ENCODE results near the gene WDR76. TPM values are rescaled to one million over a fixed set of nuclear protein-coding genes. Genes with fewer than 3 reads are reported as not detected.

Gene WDR76
- total RNA-seq, 2 donors from 2014 or later: 70.8 to 124 TPM

DNA sequence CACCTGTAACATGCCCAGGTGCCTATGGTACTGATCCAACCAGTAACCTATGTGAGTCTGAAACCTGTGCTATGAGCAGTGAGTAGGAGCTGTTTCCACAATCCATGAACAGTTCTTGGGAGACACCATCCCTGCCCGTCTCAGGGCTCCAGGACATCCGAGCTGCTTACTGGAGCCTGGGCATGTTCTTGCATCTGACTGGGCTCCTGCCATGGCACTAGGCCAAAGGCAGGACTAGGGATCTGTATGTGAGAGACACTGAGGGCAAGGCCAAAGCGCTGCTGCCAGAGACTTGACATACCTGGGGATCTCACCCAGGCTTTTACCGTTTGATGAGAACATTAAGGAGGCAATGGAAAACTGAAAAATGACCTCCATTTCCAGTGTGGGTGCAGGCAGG, 59.8 kb downstream of the WDR76 start:
- DNase-seq (ENCODE audit: low spot score in 2 of 2): no peak
- no peak for ATAC-seq
- peaks cover 9 to 21% of the 10 kb centered on the region in 2 donors for H3K36me3 Mint-ChIP-seq
- no peaks in the 10 kb centered on the region for H3K9me3 Mint-ChIP-seq
- H3K27ac Mint-ChIP-seq: no peak overlapping the region

DNA sequence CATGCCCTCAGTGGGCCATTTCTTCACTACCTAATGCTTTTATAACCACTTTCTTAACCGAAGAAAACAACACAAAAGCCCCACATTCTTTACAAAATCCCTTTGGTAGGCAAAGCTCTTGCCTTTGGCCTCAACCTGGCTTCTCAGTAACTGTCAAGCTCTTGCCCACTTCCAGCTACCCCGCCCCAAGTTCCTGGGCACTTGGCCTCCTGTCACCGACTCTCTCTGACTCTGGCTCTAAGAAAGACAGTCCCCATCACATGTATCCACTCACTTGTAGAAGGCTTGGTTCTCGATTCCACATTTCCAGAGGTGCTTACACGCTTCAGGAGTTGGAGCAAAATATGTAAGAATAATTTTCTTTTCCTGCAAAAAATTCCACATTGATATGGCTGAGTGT, 61.1 kb downstream of the WDR76 start:
- DNase-seq (ENCODE audit: low spot score in 2 of 2) (no peak), ATAC-seq (no peak)
- peaks cover 5 to 16% of the 10 kb centered on the region in 2 donors for H3K36me3 Mint-ChIP-seq
- no peak overlapping the region for H3K27ac Mint-ChIP-seq
- no peaks in the 10 kb centered on the region for H3K9me3 Mint-ChIP-seq

DNA sequence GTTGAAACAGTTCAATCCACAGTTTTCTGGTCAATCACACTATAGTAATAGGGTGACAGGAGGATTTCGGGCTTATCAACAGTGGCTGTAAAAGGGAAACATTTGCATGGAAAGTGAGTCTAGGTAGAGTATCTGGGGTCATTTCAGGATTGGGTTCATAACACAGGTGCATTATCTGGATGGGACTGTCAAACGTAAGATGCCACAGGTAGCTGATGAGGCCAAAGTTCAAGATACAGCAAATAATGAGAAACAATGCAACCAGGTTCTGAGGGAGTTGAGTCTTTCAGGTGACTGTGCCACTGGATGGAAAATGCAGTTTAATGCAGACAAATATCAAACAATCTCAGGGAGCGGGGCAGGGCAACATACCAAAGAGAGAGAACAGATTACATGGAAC, 62.2 kb downstream of the WDR76 start:
- H3K27ac Mint-ChIP-seq: no peak overlapping the region
- no peaks in the 10 kb centered on the region for H3K9me3 Mint-ChIP-seq
- no peak for DNase-seq (ENCODE audit: low spot score in 2 of 2)
- ATAC-seq: no peak
- peaks cover under 1 to 10% of the 10 kb centered on the region in 2 donors for H3K36me3 Mint-ChIP-seq

DNA sequence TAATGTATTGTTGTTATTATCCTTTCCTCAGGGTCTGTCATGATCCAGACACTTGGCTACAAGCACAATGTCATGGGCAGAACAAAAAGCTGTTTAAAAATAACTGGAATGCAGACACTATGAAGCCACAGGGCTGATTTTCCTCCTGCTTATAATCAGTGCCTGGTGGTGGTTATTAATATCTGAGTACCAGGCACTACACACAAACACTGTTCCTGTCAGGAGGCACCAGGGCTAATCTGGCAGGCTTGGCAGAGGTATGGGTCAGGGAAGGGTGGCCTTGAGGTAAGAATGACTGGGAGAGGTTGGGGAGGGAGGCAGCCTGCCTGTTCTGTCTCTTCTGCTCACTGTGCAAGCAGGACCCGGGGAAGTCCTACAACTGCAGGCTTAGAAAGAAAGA, 67.2 kb downstream of the WDR76 start:
- Mint-ChIP-seq H3K9me3 (no peaks in the 10 kb centered on the region), H3K27ac (peak overlapping the region in 1 of 2 donors; percentile 11)

DNA sequence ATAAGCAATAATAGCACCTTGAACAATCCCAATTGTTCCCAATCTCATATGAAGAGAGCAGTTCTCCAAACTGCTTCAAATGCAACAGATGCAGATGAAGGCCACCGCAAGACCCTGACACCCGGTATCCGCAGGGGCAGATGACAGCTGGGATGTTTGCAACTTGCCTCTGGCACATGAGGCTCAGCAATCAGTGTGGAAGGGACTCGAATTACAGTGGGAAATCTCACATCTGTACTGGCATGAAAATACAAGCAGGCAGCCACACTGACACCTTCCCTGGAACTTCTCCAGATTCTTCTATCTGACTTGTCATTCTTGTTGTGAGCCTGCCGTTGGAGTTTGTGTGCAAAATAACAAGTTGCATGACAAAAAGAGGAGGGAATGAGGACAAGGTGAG, 68.8 kb downstream of the WDR76 start:
- no peak for DNase-seq (ENCODE audit: low spot score in 2 of 2)
- no peak for ATAC-seq
- H3K36me3 Mint-ChIP-seq: peaks cover 0 to 5% of the 10 kb centered on the region in 2 donors
- no peak overlapping the region for H3K27ac Mint-ChIP-seq
- H3K9me3 Mint-ChIP-seq: no peaks in the 10 kb centered on the region

More for the DNA sequence above, 67.2 kb downstream of the WDR76 start:
- ATAC-seq (no peak), DNase-seq (ENCODE audit: low spot score in 2 of 2) (no peak)
- H3K36me3 Mint-ChIP-seq: peaks cover 0 to 5% of the 10 kb centered on the region in 2 donors

DNA sequence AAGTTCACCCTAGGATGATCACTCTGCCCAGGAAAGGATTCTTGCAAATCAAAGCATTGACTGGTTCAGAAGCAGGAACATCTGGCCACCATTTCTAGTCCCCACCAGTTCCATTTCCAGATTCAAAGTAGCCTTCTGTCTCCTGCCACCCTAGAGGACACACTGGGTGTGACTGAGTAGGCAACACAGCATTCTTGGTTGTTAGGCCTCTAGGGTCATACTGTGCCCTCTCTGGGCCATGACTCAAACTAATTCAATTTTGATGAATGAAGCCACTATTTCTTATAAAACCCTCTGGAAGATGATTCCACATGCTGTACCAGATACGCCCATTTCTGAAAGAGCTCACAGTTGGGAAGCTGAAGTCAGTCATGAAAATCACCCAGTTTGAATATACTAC, 69.7 kb downstream of the WDR76 start:
- ATAC-seq (no peak), DNase-seq (ENCODE audit: low spot score in 2 of 2) (no peak)
- H3K9me3 Mint-ChIP-seq: no peaks in the 10 kb centered on the region
- H3K36me3 Mint-ChIP-seq: peaks cover 0 to 5% of the 10 kb centered on the region in 2 donors
- H3K27ac Mint-ChIP-seq: no peak overlapping the region

DNA sequence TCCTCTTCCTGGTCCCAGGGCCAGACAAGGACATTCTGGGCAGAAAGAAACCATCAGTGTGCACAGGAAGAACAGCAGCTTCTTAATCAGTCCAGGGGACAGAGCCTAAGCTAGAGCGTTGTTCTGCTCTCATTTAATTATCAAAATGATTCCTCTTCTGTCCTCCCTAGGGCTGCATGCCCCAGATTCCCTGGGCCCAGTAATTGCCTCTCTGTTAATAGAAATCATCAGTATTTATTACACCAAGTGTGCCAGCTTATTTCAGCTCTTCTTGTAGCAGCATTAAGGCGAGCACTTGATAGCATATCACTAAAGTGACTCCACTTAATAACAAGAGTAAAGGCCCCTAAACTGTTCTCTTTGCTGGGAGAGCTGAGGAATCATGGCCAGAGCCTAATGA, 72.1 kb downstream of the WDR76 start:
- H3K27ac Mint-ChIP-seq: no peak overlapping the region
- H3K36me3 Mint-ChIP-seq: peaks cover 0 to 5% of the 10 kb centered on the region in 2 donors
- no peak for ATAC-seq
- DNase-seq (ENCODE audit: low spot score in 2 of 2): no peak
- no peaks in the 10 kb centered on the region for H3K9me3 Mint-ChIP-seq

DNA sequence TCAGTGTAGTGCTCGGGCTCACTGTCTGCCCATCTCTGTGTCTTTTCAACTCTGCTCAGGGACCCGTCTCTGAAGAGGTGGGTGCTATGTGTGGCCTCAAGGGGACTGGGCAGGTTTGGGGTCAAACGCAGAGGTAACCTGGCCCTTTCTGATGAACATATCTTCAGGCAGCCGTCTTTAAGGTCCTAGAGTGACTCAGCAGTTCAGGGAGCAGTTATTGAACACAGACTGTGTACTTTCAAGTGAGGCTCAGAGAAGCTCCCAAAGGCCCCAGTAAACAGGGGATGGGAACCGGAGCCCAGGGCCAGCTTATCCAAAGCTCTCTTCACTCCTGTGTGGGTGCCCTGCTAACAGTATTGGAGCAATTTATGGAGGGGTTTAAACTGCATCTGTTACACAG, 73.1 kb downstream of the WDR76 start:
- no peak for ATAC-seq
- DNase-seq (ENCODE audit: low spot score in 2 of 2): no peak
- H3K9me3 Mint-ChIP-seq: no peaks in the 10 kb centered on the region
- peak overlapping the region in 1 of 2 donors; percentile 93 for H3K27ac Mint-ChIP-seq
- peaks cover 0 to 5% of the 10 kb centered on the region in 2 donors for H3K36me3 Mint-ChIP-seq

DNA sequence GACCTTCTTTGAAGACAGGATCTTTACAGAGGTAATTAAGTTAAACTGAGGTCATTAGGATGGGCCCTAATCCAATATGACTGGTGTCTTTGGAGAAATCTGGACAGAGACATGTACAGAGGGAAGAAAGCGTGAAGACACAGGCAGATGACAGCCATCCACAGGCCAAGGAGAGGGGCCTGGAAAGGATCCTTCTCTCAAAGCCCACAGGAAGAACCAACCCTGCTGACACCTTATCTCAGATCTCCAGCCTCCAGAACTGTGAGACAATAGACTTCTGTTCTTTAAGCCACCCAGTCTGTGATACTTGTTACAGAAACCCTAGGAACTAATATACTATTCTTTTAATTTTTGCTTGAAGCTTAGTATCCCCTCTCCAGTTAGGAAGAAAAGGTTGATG, 74.2 kb downstream of the WDR76 start:
- H3K9me3 Mint-ChIP-seq: no peaks in the 10 kb centered on the region
- H3K27ac Mint-ChIP-seq: no peak overlapping the region
- no peak for DNase-seq (ENCODE audit: low spot score in 2 of 2)
- ATAC-seq: no peak
- H3K36me3 Mint-ChIP-seq: peaks cover 0 to 5% of the 10 kb centered on the region in 2 donors

DNA sequence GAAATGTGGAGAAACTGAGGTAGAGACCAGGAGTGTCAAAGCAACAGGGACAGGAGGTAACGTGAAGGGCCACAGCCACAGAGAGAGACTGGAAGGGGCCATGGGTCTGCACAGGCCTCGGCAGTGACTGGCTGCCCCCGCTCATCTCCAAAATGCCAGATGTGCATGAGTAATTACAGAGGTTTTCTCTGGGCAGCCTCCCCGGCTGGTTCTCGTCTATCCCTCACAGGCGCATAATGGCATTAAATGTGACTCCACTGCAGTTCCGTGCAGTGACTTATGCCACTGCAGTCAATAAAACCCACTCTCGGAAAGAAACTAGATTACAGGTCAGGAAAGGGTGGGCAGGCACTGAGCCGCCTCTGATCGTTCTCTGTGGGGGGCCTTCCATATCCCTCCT, 74.7 kb downstream of the WDR76 start:
- H3K9me3 Mint-ChIP-seq: no peaks in the 10 kb centered on the region

DNA sequence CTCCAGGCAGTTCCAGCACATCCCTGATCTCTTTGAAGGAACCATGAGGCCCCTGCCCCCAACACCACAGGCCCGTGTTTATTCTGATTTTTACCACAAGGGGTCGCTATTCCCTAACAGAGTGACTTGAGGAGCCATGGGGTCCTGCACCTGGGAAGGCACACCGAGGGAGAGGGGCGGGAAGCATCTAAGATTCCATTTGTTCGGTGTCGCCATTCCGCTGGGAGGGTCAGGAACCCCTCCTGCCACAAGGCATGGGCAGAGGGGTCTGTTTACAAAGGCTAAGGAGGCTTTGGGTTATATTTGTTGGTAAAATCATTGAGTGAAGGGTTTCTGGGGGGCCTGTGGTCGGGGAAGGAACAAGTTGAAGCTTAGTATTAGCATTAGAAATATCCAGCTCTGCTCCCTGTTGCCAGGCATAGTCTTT, 77.1 kb downstream of the WDR76 start:
- peak; percentile 74 to 82 for ATAC-seq
- no peak overlapping the region for H3K27ac Mint-ChIP-seq

More for the DNA sequence above, 74.7 kb downstream of the WDR76 start:
- no peak for ATAC-seq
- DNase-seq (ENCODE audit: low spot score in 2 of 2): no peak
- Mint-ChIP-seq H3K27ac (no peak overlapping the region), H3K36me3 (peaks cover 0 to 5% of the 10 kb centered on the region in 2 donors)

DNA sequence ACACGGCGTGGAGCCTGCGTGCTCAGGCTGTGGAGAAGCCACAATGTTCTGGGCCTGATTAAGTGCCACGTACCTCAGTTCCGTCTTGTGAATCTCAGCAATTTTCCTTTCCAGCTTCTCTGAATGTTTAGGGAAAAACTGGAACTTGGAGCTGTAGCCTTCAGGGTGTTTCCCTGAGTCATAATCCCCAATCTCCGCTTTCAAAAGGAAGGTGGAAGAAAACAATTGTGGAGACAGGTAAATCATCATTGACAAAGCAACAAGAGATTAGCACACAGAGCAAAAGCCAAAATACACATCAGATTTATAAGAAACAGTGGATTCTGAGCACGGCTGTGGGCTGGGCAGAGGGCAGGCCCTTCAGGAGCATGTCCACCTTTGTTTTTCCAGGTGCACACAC, 79.0 kb downstream of the WDR76 start:
- ATAC-seq: no peak
- H3K36me3 Mint-ChIP-seq: no peaks in the 10 kb centered on the region
- H3K9me3 Mint-ChIP-seq: no peaks in the 10 kb centered on the region
- no peak overlapping the region for H3K27ac Mint-ChIP-seq
- DNase-seq (ENCODE audit: low spot score in 2 of 2): no peak

More for the DNA sequence above, 77.1 kb downstream of the WDR76 start:
- no peaks in the 10 kb centered on the region for H3K36me3 Mint-ChIP-seq
- no peaks in the 10 kb centered on the region for H3K9me3 Mint-ChIP-seq
- DNase-seq (ENCODE audit: low spot score in 2 of 2): peak in 1 of 2 donors; percentile 78

DNA sequence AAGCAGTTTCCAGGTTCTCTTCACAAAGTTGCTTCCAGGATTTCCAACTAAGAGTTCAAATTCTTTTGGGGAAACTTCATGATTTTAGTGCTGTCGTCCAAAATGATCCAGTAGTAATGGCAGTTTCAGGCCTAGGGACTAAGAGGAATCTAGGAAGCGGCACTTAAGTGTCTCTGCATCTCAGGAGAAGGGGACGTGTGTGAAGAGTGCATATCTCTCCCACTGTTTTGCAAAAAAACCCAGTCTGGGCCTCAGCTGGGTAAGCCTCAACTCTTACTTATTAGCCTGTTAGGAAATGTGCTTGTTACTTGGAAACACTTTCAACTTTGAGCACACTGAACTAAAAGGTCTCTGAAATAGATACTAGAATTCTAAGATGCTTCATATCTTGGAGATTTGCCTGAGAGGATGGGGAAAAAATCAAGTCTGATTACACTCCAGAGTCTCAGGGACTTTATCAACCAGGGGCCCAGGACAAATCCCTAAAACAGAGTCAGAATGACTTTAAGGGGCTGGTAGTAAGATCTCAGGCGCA, 81.8 kb downstream of the WDR76 start:
- H3K27ac Mint-ChIP-seq: no peak overlapping the region
- H3K36me3 Mint-ChIP-seq: no peaks in the 10 kb centered on the region
- no peak for DNase-seq (ENCODE audit: low spot score in 2 of 2)

DNA sequence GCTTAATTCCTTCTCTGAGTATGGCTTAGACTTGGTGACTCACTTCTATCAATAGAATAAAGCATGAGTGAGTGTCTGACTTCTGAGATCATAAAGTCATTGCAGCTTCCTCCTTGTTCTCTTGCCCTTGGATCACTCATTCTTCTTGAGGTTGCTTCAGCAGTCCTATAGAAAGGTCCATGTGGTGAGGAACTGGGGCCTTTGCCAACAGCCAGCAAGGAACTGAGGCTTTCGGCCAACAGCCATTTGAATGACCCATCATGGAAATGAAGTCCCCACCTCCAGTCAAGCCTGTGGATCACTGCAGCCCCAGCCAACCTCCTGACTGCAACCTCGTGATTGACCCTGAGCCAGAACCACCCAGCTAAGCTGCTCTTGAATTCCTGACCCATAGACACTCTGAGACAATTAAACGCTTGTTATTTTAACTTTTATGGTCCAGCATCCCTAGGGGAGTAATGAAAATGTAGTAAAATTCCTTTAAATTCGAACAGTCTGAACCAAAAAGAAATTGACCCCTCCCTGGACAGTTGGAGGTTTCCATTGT, 84.5 kb downstream of the WDR76 start:
- no peak overlapping the region for H3K27ac Mint-ChIP-seq
- ATAC-seq: peak in 1 of 2 donors; percentile 24
- no peaks in the 10 kb centered on the region for H3K36me3 Mint-ChIP-seq
- DNase-seq (ENCODE audit: low spot score in 2 of 2): no peak
- H3K9me3 Mint-ChIP-seq: no peaks in the 10 kb centered on the region

More for the DNA sequence above, 81.8 kb downstream of the WDR76 start:
- H3K9me3 Mint-ChIP-seq: no peaks in the 10 kb centered on the region
- ATAC-seq: no peak

DNA sequence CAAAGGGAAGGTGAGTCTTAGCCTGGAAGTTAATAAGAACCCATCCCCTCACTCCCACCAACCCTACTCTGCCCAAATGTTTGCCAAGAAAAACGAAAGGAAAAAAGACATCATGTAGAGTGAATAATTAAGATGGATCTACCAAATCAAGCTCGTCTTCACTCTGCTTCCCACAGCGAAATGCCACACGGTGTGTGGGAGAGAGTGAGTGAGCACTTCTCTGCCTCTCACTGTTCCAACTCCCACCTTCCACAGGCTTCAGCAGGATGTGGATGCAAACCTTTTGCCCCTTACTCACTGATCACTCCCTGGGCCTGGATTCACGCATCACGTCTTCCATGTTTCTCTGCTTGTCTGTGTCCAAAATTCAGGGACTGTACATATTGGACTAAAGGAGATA, 85.4 kb downstream of the WDR76 start:
- ATAC-seq: no peak
- no peaks in the 10 kb centered on the region for H3K9me3 Mint-ChIP-seq
- H3K36me3 Mint-ChIP-seq: no peaks in the 10 kb centered on the region
- no peak overlapping the region for H3K27ac Mint-ChIP-seq
- no peak for DNase-seq (ENCODE audit: low spot score in 2 of 2)

DNA sequence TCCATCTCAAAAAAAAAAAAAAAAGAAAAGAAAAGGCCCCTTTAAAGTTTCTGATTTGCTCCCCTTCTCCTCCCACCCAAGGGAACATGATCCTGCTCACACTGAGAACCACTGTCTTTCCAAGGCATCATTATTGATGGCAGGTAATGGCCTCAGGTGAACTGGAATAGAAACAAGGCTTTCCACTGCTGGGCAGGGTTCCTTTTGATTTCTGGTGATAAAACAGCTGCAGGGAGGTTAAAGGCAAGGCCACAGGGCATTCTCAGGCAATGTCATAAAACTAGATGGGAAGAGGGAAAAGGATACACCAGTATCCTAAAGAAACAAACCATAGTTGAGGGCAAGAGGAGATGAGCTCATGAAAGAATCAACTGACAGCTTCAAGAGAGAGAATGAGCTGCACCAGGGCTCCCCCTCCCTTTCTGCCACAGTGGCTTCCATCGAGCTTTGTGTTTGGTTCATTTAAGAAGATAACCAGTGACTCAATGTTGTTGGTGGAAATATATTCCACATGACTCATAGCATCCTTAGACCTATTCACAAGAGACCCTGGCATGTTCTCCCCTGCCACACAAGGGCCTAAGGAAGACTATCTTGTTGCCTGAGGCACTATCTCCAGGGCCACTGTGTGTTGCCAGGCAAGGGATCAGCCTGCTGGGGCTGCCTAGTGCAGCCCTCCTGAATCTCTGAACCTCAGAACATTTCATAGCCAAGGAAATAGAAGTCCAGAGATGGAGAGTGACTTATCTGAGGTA, 86.4 kb downstream of the WDR76 start:
- H3K9me3 Mint-ChIP-seq: no peaks in the 10 kb centered on the region
- DNase-seq (ENCODE audit: low spot score in 2 of 2) (no peak), ATAC-seq (peak; percentile 56 to 65)
- H3K36me3 Mint-ChIP-seq: no peaks in the 10 kb centered on the region
- H3K27ac Mint-ChIP-seq: peak overlapping the region; percentile 46 to 63

DNA sequence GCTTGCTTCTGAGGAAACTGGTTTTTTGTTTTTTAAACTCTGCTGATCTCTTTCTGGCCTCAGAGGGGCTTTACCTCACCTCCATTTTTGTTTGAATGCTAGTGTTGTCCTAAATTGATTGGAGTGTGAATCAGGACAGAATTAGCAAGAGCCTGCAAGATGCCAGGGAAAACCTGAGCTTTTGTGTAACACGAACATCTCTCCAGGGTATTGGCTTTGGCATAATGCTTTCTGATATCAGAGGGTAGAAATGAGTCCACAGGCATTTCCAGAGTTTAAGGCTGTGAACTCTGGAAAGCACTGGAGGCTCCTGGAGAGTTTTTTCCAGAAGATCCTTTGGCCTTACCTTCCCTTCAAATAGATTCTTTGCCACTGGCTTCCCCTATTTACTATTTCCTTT, 87.1 kb downstream of the WDR76 start:
- H3K9me3 Mint-ChIP-seq: no peaks in the 10 kb centered on the region
- H3K27ac Mint-ChIP-seq: no peak overlapping the region
- ATAC-seq (no peak), DNase-seq (ENCODE audit: low spot score in 2 of 2) (no peak)
- H3K36me3 Mint-ChIP-seq: no peaks in the 10 kb centered on the region

Data from activated naive CD4-positive, alpha-beta T cell treated with anti-CD3 and anti-CD28 coated beads, Interleukin-2, amount 50 U/mL, for 72 hours (primary cell).